Astrocyte (in vitro differentiated cells and primary cell): ENCODE measurements around the gene FSD1. TPM values are rescaled to one million over a fixed set of nuclear protein-coding genes. Genes with fewer than 3 reads are reported as not detected.
A peak's percentile ranks its signal among the peaks of the same experiment; 100 is the strongest.

ENCODE experiments used
- DNase-seq: peaks from one replicate; pipeline ENCODE4 v3.0.0-alpha.2; 2010; ENCODE audit warnings: low read depth
- FAIRE-seq: peaks from 2 replicates; lab custom pipeline; 2011; peaks lifted over from hg19 to GRCh38; lab: Jason Lieb, UNC
- H2AFZ ChIP-seq: 2 replicates; pipeline ENCODE4 v1.6.0; 2012; ENCODE audit warnings: low read depth, low read length, inconsistent platforms
- H3K27ac ChIP-seq: 2 replicates; pipeline ENCODE4 v1.5.1; 2011; ENCODE audit warnings: low read depth, low read length, inconsistent platforms
- H3K27me3 ChIP-seq: 2 replicates; pipeline ENCODE4 v1.6.0; 2011; ENCODE audit warnings: low read length, inconsistent platforms; ENCODE audit not compliant: insufficient read depth
- H3K36me3 ChIP-seq: 2 replicates; pipeline ENCODE4 v1.5.1; 2011; ENCODE audit warnings: low read length, inconsistent platforms; ENCODE audit not compliant: insufficient read depth
- H3K4me1 ChIP-seq: 2 replicates; pipeline ENCODE4 v1.5.1; 2011; ENCODE audit warnings: low read length, inconsistent platforms; ENCODE audit not compliant: insufficient read depth
- H3K4me2 ChIP-seq: 2 replicates; pipeline ENCODE4 v1.6.0; 2012; ENCODE audit warnings: low read length, inconsistent platforms
- H3K4me3 ChIP-seq: 2 replicates; pipeline ENCODE4 v1.5.1; 2011; ENCODE audit warnings: low read depth, mild to moderate bottlenecking, low read length, inconsistent platforms; ENCODE audit not compliant: insufficient read depth
- H3K79me2 ChIP-seq: 2 replicates; pipeline ENCODE4 v1.6.0; 2012; ENCODE audit warnings: mild to moderate bottlenecking, low read length, inconsistent platforms; ENCODE audit not compliant: insufficient read depth
- H3K9ac ChIP-seq: 2 replicates; pipeline ENCODE4 v1.6.0; 2012; ENCODE audit warnings: mild to moderate bottlenecking, low read length, inconsistent platforms
- H3K9me3 ChIP-seq: 2 replicates; pipeline ENCODE4 v1.5.1; 2012; ENCODE audit warnings: low read depth, mild to moderate bottlenecking, low read length, inconsistent platforms; ENCODE audit not compliant: insufficient read depth
- H4K20me1 ChIP-seq: 2 replicates; pipeline ENCODE4 v1.6.0; 2012; ENCODE audit warnings: low read length, inconsistent platforms; ENCODE audit not compliant: insufficient read depth
- H3K27ac Mint-ChIP-seq: one replicate; pipeline ENCODE4 v1.8.0; 2021; ENCODE audit warnings: mild to moderate bottlenecking, mixed read lengths; ENCODE audit not compliant: unreplicated experiment
- H3K27me3 Mint-ChIP-seq: one replicate; pipeline ENCODE4 v1.8.0; 2021; ENCODE audit warnings: low read depth, mixed read lengths; ENCODE audit not compliant: unreplicated experiment
- H3K36me3 Mint-ChIP-seq: one replicate; pipeline ENCODE4 v1.8.0; 2021; ENCODE audit warnings: low read depth, mixed read lengths; ENCODE audit not compliant: unreplicated experiment
- H3K4me1 Mint-ChIP-seq: one replicate; pipeline ENCODE4 v1.8.0; 2021; ENCODE audit warnings: low read depth, mixed read lengths; ENCODE audit not compliant: unreplicated experiment
- H3K4me3 Mint-ChIP-seq: one replicate; pipeline ENCODE4 v1.8.0; 2021; ENCODE audit warnings: mild to moderate bottlenecking, moderate library complexity, mixed read lengths; ENCODE audit not compliant: unreplicated experiment
- H3K9me3 Mint-ChIP-seq: one replicate; pipeline ENCODE4 v1.8.0; 2021; ENCODE audit warnings: mild to moderate bottlenecking, mixed read lengths; ENCODE audit not compliant: unreplicated experiment
- EZH2 ChIP-seq: IDR thresholded peaks from 2 replicates; pipeline ENCODE4 v1.6.1; 2012; ENCODE audit warnings: mild to moderate bottlenecking, low read length, inconsistent platforms; ENCODE audit not compliant: insufficient read depth
- total RNA-seq: library from RNA; stranded (reverse); gene quantifications from 2 replicates; pipeline ENCODE4 v1.2.1, GENCODE V29; 2021
- TF ChIP-seq, protein P1 (sequence below): IDR thresholded peaks from 2 replicates; pipeline ENCODE4 v1.5.1; 2011; ENCODE audit warnings: low read depth, mild to moderate bottlenecking, inconsistent platforms, low read length, moderate library complexity; ENCODE audit not compliant: insufficient read depth

Gene FSD1
- total RNA-seq, 1 donor from 2014 or later = 15.1 TPM

DNA sequence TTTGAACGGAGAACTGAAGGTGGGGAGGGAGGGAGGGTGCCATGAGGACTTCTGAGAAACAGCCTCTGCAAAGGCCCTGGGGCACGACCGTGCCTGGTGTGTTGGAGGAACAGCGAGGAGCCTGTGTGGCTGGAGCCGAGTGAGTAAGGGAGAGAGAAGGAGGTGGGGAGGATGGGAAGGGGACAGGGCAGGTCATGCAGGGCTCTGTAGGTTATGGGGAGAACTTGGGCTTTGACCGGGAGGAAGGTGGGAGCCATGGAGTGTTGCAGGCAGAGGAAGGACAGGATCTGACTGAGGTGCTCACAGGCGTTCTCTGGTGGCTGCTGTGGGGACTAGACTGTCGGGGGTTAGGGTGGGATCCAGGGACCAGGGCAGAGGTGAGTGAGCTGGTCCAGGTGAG is 45.7 kb downstream of the FSD1 start:
- Histone ChIP-seq H3K27ac (no peak overlapping the region), H3K4me3 (no peak overlapping the region), H3K79me2 (no peaks in the 10 kb centered on the region), H3K4me2 (no peak overlapping the region), H3K36me3 (no peaks in the 10 kb centered on the region), H3K4me1 (no peaks in the 10 kb centered on the region), H2AFZ (no peak overlapping the region), H3K27me3 (no peaks in the 10 kb centered on the region), H4K20me1 (no peaks in the 10 kb centered on the region), H3K9ac (no peak overlapping the region), H3K9me3 (no peaks in the 10 kb centered on the region)
- no peak for FAIRE-seq
- no peak for DNase-seq
- Mint-ChIP-seq H3K36me3 (peaks cover 7% of the 10 kb centered on the region), H3K4me1 (no peaks in the 10 kb centered on the region), H3K27ac (no peak overlapping the region), H3K9me3 (no peaks in the 10 kb centered on the region), H3K27me3 (no peaks in the 10 kb centered on the region), H3K4me3 (no peak overlapping the region)
- no peak for TF ChIP-seq EZH2
- TF ChIP-seq, protein P1, sequence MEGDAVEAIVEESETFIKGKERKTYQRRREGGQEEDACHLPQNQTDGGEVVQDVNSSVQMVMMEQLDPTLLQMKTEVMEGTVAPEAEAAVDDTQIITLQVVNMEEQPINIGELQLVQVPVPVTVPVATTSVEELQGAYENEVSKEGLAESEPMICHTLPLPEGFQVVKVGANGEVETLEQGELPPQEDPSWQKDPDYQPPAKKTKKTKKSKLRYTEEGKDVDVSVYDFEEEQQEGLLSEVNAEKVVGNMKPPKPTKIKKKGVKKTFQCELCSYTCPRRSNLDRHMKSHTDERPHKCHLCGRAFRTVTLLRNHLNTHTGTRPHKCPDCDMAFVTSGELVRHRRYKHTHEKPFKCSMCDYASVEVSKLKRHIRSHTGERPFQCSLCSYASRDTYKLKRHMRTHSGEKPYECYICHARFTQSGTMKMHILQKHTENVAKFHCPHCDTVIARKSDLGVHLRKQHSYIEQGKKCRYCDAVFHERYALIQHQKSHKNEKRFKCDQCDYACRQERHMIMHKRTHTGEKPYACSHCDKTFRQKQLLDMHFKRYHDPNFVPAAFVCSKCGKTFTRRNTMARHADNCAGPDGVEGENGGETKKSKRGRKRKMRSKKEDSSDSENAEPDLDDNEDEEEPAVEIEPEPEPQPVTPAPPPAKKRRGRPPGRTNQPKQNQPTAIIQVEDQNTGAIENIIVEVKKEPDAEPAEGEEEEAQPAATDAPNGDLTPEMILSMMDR = no peak

DNA sequence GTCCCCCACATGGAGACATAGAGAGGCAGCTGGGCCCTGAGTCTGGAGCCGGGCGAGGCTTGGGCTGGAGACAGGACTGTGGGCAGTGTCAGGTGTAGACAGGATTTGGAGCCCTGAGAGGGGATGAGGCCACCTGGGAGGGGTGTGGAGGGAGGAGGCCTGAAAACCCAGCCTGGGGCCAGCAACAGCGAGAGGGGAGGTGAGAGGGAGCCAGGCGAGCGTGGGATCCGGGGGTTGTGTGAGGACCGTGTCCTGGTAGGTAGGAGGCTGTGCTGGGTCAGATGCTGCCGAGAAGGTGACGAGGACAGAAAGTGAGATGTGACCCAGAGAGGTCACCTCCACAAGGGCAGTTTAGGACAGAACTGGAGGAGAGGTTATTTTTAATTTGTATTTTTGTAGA is 46.3 kb downstream of the FSD1 start:
- TF ChIP-seq, protein P1 = no peak
- TF ChIP-seq EZH2 = no peak
- FAIRE-seq = no peak
- DNase-seq = no peak
- H3K4me1 ChIP-seq = no peaks in the 10 kb centered on the region
- H3K27ac ChIP-seq = no peak overlapping the region
- no peak overlapping the region for H3K4me3 ChIP-seq
- no peaks in the 10 kb centered on the region for H3K79me2 ChIP-seq
- H3K9ac ChIP-seq = no peak overlapping the region
- H3K27me3 Mint-ChIP-seq = no peaks in the 10 kb centered on the region
- H3K27me3 ChIP-seq = no peaks in the 10 kb centered on the region
- peaks cover 7% of the 10 kb centered on the region for H3K36me3 Mint-ChIP-seq
- no peaks in the 10 kb centered on the region for H3K9me3 Mint-ChIP-seq
- H3K9me3 ChIP-seq = no peaks in the 10 kb centered on the region
- no peak overlapping the region for H3K4me3 Mint-ChIP-seq
- no peak overlapping the region for H2AFZ ChIP-seq
- H3K4me2 ChIP-seq = no peak overlapping the region
- no peaks in the 10 kb centered on the region for H4K20me1 ChIP-seq
- H3K36me3 ChIP-seq = no peaks in the 10 kb centered on the region
- H3K4me1 Mint-ChIP-seq = no peaks in the 10 kb centered on the region
- H3K27ac Mint-ChIP-seq = no peak overlapping the region

DNA sequence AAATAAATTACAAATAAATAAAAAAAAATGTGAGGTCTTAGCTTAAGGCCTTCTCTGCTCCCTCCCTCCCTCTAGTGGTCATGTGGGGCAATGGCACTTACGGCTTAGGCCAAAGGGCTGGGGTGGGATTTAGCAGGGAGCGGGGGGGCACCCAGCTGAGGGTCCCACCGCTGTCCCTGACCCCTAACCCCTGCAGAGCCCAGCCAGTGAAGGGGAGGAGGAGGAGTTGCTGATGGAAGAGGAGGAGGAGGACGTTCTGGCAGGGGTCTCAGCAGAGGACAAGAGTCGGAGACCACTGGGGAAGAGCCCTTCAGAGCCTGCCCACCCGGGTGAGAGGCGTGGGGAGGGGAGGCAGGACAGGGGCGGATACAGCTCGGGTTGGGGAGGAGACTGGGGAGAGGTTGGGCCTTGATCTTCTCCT is 48.3 kb downstream of the FSD1 start:
- Histone ChIP-seq H2AFZ (no peak overlapping the region), H3K4me2 (no peak overlapping the region), H3K4me1 (no peaks in the 10 kb centered on the region), H3K9me3 (no peaks in the 10 kb centered on the region), H3K79me2 (no peaks in the 10 kb centered on the region), H3K27me3 (no peaks in the 10 kb centered on the region), H3K36me3 (no peaks in the 10 kb centered on the region), H3K9ac (no peak overlapping the region), H4K20me1 (no peaks in the 10 kb centered on the region), H3K4me3 (no peak overlapping the region), H3K27ac (no peak overlapping the region)
- Mint-ChIP-seq H3K27ac (peak overlapping the region; percentile 53), H3K4me3 (no peak overlapping the region), H3K36me3 (peaks cover 2% of the 10 kb centered on the region), H3K27me3 (no peaks in the 10 kb centered on the region), H3K4me1 (no peaks in the 10 kb centered on the region), H3K9me3 (no peaks in the 10 kb centered on the region)
- FAIRE-seq (no peak), DNase-seq (peak; percentile 30)
- TF ChIP-seq, protein P1 = peak; percentile 50
- TF ChIP-seq EZH2 = no peak
